Body of pancreas (tissue), 4 donors: ENCODE results near the gene COL7A1. TPM values are rescaled to one million over a fixed set of nuclear protein-coding genes. Genes with fewer than 3 reads are reported as not detected.

Experiments used
- ATAC-seq: fragments of 150-250 bp; one replicate; pipeline ENCODE4 v1.9.1; 2016
- DNase-seq, 4 donors: peaks; one replicate each; pipeline ENCODE4 v3.0.0-alpha.2; 2019
- H3K27ac ChIP-seq, 4 donors: fragments of 200-600 bp; sonication (generic); 1 replicate in 3 of 4; 2 replicates in 1 of 4; pipeline versions ENCODE4 v1.5.1 to v1.6.1; 2016 to 2019; ENCODE audit warnings: mild to moderate bottlenecking in 1 of 4, mixed read lengths in 1 of 4, moderate library complexity in 1 of 4
- H3K27me3 ChIP-seq, 2 donors: fragments of 200-600 bp; sonication (generic); one replicate each; pipeline ENCODE4 v1.6.0; 2016; ENCODE audit warnings: mild to moderate bottlenecking in 1 of 2
- H3K36me3 ChIP-seq, 2 donors: fragments of 200-600 bp; sonication (generic); replicated peaks in 1 of 2; 2 replicates each; pipeline ENCODE4 v1.5.1; 2016; ENCODE audit warnings: low read depth in 2 of 2; ENCODE audit not compliant: insufficient read depth in 1 of 2
- H3K4me1 ChIP-seq: fragments of 200-600 bp; sonication (generic); one replicate; pipeline ENCODE4 v1.6.0; 2016
- H3K4me3 ChIP-seq, 2 donors: fragments of 200-600 bp; sonication (generic); 1 replicate in 1 of 2; 2 replicates in 1 of 2; pipeline ENCODE4 v1.5.1; 2016 to 2019
- H3K9me3 ChIP-seq, 3 donors: fragments of 200-600 bp; sonication (generic); 1 replicate in 2 of 3; 2 replicates in 1 of 3; pipeline ENCODE4 v1.5.1; 2016
- CTCF ChIP-seq, 7 experiments: fragments of 450-650 bp in 4 of 7; fragments of 200-600 bp in 3 of 7; sonication (generic) in 3 of 7; IDR thresholded peaks; one replicate each; pipeline ENCODE4 v1.5.1; 2016 to 2019; ENCODE audit warnings: antibody characterized with exemption in 7 of 7
- POLR2A ChIP-seq, 3 donors: fragments of 450-650 bp; IDR thresholded peaks; one replicate each; pipeline ENCODE4 v1.6.1; 2016; ENCODE audit warnings: antibody characterized with exemption in 3 of 3, mild to moderate bottlenecking in 2 of 3
- WGBS, 2 donors: methylation state at CpG; one replicate each; pipeline ENCODE4 v1.1.5; 2017; 5-methylcytosine and 5-hydroxymethylcytosine counted together
- intact Hi-C: fragments of 100-400 bp; cut with DNase I; formaldehyde crosslinking; loops from one replicate; pipeline ENCODE4 v1.15.1; 2023
- total RNA-seq, 2 donors: library from RNA; depleted of rRNA; stranded (reverse); fragments of >200 nt; gene quantifications; one replicate each; pipeline ENCODE4 v1.1.0, GENCODE V29; 2016

Gene COL7A1
- total RNA-seq, 2 donors from 2014 or later = 0.52 to 2.3 TPM

- intact Hi-C loops = no loop called here
- ATAC-seq = no peak
Observed at GRCh38 chr3:48628277-48629017, 33.3 kb upstream of the COL7A1 start.

GRCh38 chr3:48625600-48625999, 30.5 kb upstream of the COL7A1 start:
- Histone ChIP-seq H3K27me3 (no peaks in the 10 kb centered on the region), H3K4me3 (no peak overlapping the region), H3K9me3 (no peaks in the 10 kb centered on the region), H3K36me3 (peaks cover 0 to 2% of the 10 kb centered on the region in 2 donors), H3K27ac (no peak overlapping the region), H3K4me1 (no peaks in the 10 kb centered on the region)
- ATAC-seq (no peak), DNase-seq (no peak)
- 94 to 96% methylated on average over 5 to 6 of the region's 6 CpGs for WGBS, 2 donors
- TF ChIP-seq POLR2A (IDR thresholded peaks at IDR 0.05) (no peak), CTCF (IDR thresholded peaks at IDR 0.05) (no peak)
- intact Hi-C loops = no loop called here

More at GRCh38 chr3:48628277-48629017, 33.3 kb upstream of the COL7A1 start:
- Histone ChIP-seq H3K4me3 (no peak overlapping the region), H3K36me3 (peaks cover 0 to 2% of the 10 kb centered on the region in 2 donors), H3K4me1 (no peaks in the 10 kb centered on the region), H3K9me3 (no peaks in the 10 kb centered on the region), H3K27me3 (no peaks in the 10 kb centered on the region), H3K27ac (no peak overlapping the region)
- no peak for TF ChIP-seq POLR2A (IDR thresholded peaks at IDR 0.05)
- no peak for TF ChIP-seq CTCF (IDR thresholded peaks at IDR 0.05)
- DNase-seq = no peak
- WGBS, 2 donors = 82 to 86% methylated on average over 13 of the region's 13 CpGs

GRCh38 chr3:48624767-48625166, 29.6 kb upstream of the COL7A1 start:
- ATAC-seq = no peak
- intact Hi-C loops = no loop called here
- no peak for DNase-seq
- Histone ChIP-seq H3K9me3 (no peaks in the 10 kb centered on the region), H3K27ac (no peak overlapping the region), H3K27me3 (no peaks in the 10 kb centered on the region), H3K4me1 (peaks cover 6% of the 10 kb centered on the region), H3K36me3 (peaks cover 0 to 2% of the 10 kb centered on the region in 2 donors), H3K4me3 (no peak overlapping the region)
- TF ChIP-seq POLR2A (IDR thresholded peaks at IDR 0.05) (no peak), CTCF (IDR thresholded peaks at IDR 0.05) (no peak)
- 83 to 94% methylated on average over 6 to 10 of the region's 10 CpGs for WGBS, 2 donors

GRCh38 chr3:48623851-48624547, 28.9 kb upstream of the COL7A1 start:
- Histone ChIP-seq H3K4me1 (peaks cover 13% of the 10 kb centered on the region), H3K9me3 (no peaks in the 10 kb centered on the region), H3K36me3 (peaks cover 0 to 2% of the 10 kb centered on the region in 2 donors), H3K27me3 (no peaks in the 10 kb centered on the region), H3K27ac (no peak overlapping the region), H3K4me3 (no peak overlapping the region)
- intact Hi-C loops = no loop called here
- 74% methylated on average over 6 of the region's 6 CpGs for WGBS, 2 donors
- TF ChIP-seq POLR2A (IDR thresholded peaks at IDR 0.05) = no peak
- TF ChIP-seq CTCF (IDR thresholded peaks at IDR 0.05) = no peak
- no peak for ATAC-seq
- DNase-seq = no peak
